K562 (cell line): ENCODE data around the gene UBAP1L. TPM values are rescaled to one million over a fixed set of nuclear protein-coding genes. Genes with fewer than 3 reads are reported as not detected.

ENCODE experiments used
- ATAC-seq: fragments of 200-7000 bp; cut with Tn5 transposase; 3 replicates; pipeline ENCODE4 v1.9.1; 2020; ENCODE audit warnings: moderate library complexity
- BruUV-seq: library from RNA; stranded (reverse); fragments of 400-500 nt; replicated peaks from 2 replicates; lab custom pipeline; 2021; lab: Mats Ljungman, UMichigan
- CTCF ChIA-PET: fragments of 300-600 bp; formaldehyde crosslinking; extraction: SDS; loops from one replicate; lab custom pipeline; 2021; ENCODE audit warnings: low intra/inter-chr PET ratio; lab: Yijun Ruan, JAX
- POLR2A ChIA-PET: fragments of 300-600, 350-650 bp; sonication (Branson Sonifier 250); formaldehyde crosslinking; extraction: SDS; loops from one replicate; lab custom pipeline; 2021; ENCODE audit warnings: antibody characterized with exemption, inconsistent platforms; lab: Yijun Ruan, JAX
- DNase-seq, 4 experiments: peaks; one replicate each; pipeline versions ENCODE4 v3.0.0 to v3.0.0-alpha.2; 2011 to 2018; ENCODE audit warnings: low spot score in 3 of 4, mixed read lengths in 3 of 4; ENCODE audit errors: extremely low read depth in 1 of 4
- FAIRE-seq: peaks from 2 replicates; lab custom pipeline; 2011; peaks lifted over from hg19 to GRCh38; lab: Jason Lieb, UNC
- H2AFZ ChIP-seq: 2 replicates; pipeline ENCODE4 v1.6.0; 2011; ENCODE audit warnings: low read depth, low read length, control low read depth, inconsistent platforms
- H3K27ac ChIP-seq: fragments of 200-600 bp; 3 replicates; pipeline ENCODE4 v1.8.0; 2011; ENCODE audit warnings: low read depth, mild to moderate bottlenecking, control low read depth, inconsistent platforms, low read length, moderate library complexity, mixed read lengths; ENCODE audit errors: extremely low read depth
- H3K27me3 ChIP-seq, 2 experiments: fragments of 300-600 bp in 1 of 2; 2 replicates in 1 of 2; 3 replicates in 1 of 2; pipeline versions ENCODE4 v1.6.0 to v1.8.0; 2011; ENCODE audit warnings: inconsistent platforms in 2 of 2, low read length in 2 of 2, mild to moderate bottlenecking in 1 of 2, mixed read lengths in 1 of 2, moderate library complexity in 1 of 2; ENCODE audit not compliant: control insufficient read depth in 2 of 2, insufficient read depth in 2 of 2
- H3K36me3 ChIP-seq: fragments of 300-600 bp; 3 replicates; pipeline ENCODE4 v1.8.0; 2011; ENCODE audit warnings: mild to moderate bottlenecking, low read length, inconsistent platforms; ENCODE audit not compliant: control insufficient read depth, insufficient read depth
- H3K4me1 ChIP-seq, 2 experiments: fragments of 200-600 bp in 1 of 2; replicated peaks in 1 of 2; 2 replicates in 1 of 2; 3 replicates in 1 of 2; pipeline versions ENCODE4 v1.5.1 to v1.8.0; 2011; ENCODE audit warnings: inconsistent platforms in 2 of 2, low read length in 2 of 2, mild to moderate bottlenecking in 1 of 2, mixed read lengths in 1 of 2, moderate library complexity in 1 of 2; ENCODE audit not compliant: control insufficient read depth in 2 of 2, insufficient read depth in 2 of 2
- H3K4me2 ChIP-seq: 2 replicates; pipeline ENCODE4 v1.6.1; 2011; ENCODE audit warnings: low read length, control low read depth, inconsistent platforms, mixed read lengths; ENCODE audit not compliant: insufficient read depth
- H3K4me3 ChIP-seq: fragments of 200-600 bp; sonication (generic), shearing (Covaris generic); 2 replicates; pipeline ENCODE4 v1.5.1; 2016; ENCODE audit warnings: control low read depth, inconsistent platforms
- H3K79me2 ChIP-seq: fragments of 200-600 bp; 3 replicates; pipeline ENCODE4 v1.8.0; 2011; ENCODE audit warnings: low read length, inconsistent platforms; ENCODE audit not compliant: control insufficient read depth, insufficient read depth
- H3K9ac ChIP-seq, 2 experiments: 2 replicates each; pipeline versions ENCODE4 v1.6.0 to v1.6.1; 2011; ENCODE audit warnings: low read depth in 2 of 2, low read length in 2 of 2, control low read depth in 1 of 2, inconsistent platforms in 1 of 2, mild to moderate bottlenecking in 1 of 2, mixed read lengths in 1 of 2; ENCODE audit not compliant: insufficient read depth in 1 of 2
- H3K9me1 ChIP-seq: one replicate; pipeline ENCODE4 v1.6.0; 2011; ENCODE audit warnings: inconsistent platforms, mild to moderate bottlenecking, low read length, moderate library complexity; ENCODE audit not compliant: control insufficient read depth, insufficient read depth
- H3K9me3 ChIP-seq: replicated peaks from 2 replicates; pipeline ENCODE4 v1.5.1; 2011; ENCODE audit warnings: low read depth, low read length, inconsistent platforms; ENCODE audit not compliant: control insufficient read depth, insufficient read depth
- H4K20me1 ChIP-seq: replicated peaks from 2 replicates; pipeline ENCODE4 v1.6.1; 2011; ENCODE audit warnings: low read length, inconsistent platforms, mixed read lengths; ENCODE audit not compliant: control insufficient read depth, insufficient read depth
- PHF8 ChIP-seq: fragments of 200-600 bp; sonication (generic); IDR thresholded peaks from 2 replicates; pipeline ENCODE4 v1.6.1; 2012; ENCODE audit warnings: mixed run types, mild to moderate bottlenecking, inconsistent platforms, low read length, moderate library complexity, borderline replicate concordance
- PURB ChIP-seq: sonication (generic); formaldehyde crosslinking; IDR thresholded peaks from 2 replicates; pipeline ENCODE4 v1.9.0; 2021; ENCODE audit warnings: low read depth, mild to moderate bottlenecking, missing genetic modification reagents
- SAP30 ChIP-seq: fragments of 200-600 bp; sonication (generic); IDR thresholded peaks from 2 replicates; pipeline ENCODE4 v1.6.1; 2012; ENCODE audit warnings: borderline replicate concordance, low read depth, mild to moderate bottlenecking, moderate library complexity, low read length, control low read depth, inconsistent platforms; ENCODE audit not compliant: insufficient read depth, poor library complexity, severe bottlenecking
- SIN3A ChIP-seq, 2 experiments: fragments of 150-350 bp in 1 of 2; IDR thresholded peaks; 2 replicates each; pipeline ENCODE4 v1.6.1; 2011 to 2016; ENCODE audit warnings: borderline replicate concordance in 2 of 2, low read depth in 2 of 2, low read length in 2 of 2, mild to moderate bottlenecking in 2 of 2, moderate library complexity in 2 of 2; ENCODE audit not compliant: control insufficient read depth in 1 of 2
- WGBS: fragments of 100-300 bp; shearing (Covaris generic); methylation state at CpG from one replicate; pipeline ENCODE4 v1.1.6; 2016; ENCODE audit warnings: low coverage, mixed read lengths; ENCODE audit not compliant: insufficient coverage; ENCODE audit errors: missing lambda C conversion rate; 5-methylcytosine and 5-hydroxymethylcytosine counted together
- in situ Hi-C: fragments of 300-500 bp; cut with MboI; formaldehyde crosslinking; loops from 4 replicates; pipeline ENCODE4 v1.15.0; 2018; ENCODE audit warnings: inconsistent platforms, mixed read lengths
- intact Hi-C: fragments of 100-400 bp; cut with micrococcal nuclease; formaldehyde crosslinking; loops from 2 replicates; pipeline ENCODE4 v1.14.2; 2022
- polyA plus RNA-seq, 8 experiments: library from polyadenylated mRNA; depleted of rRNA in 4 of 8; stranded (reverse) in 5 of 8; unstranded in 3 of 8; fragments of >200 nt; fragmentation: Nextera tagmentation in 2 of 8; fragmentation: Illumina TruSeq in 1 of 8; extraction: Ambion mirVana in 2 of 8; extraction: Trizol in 1 of 8; gene quantifications; 2 replicates each; pipeline versions ENCODE4 v1.2.1 to v1.2.3, GENCODE V29; 2011 to 2014; ENCODE audit warnings: inconsistent platforms in 1 of 8, missing spikeins in 1 of 8
- total RNA-seq, 7 experiments: library from RNA; depleted of rRNA in 6 of 7; stranded (reverse); fragments of >200 nt in 6 of 7; fragmentation: Illumina TruSeq in 2 of 7; extraction: Trizol in 2 of 7; gene quantifications; 2 replicates each; pipeline versions ENCODE4 v1.2.1 to v1.2.3, GENCODE V29; 2011 to 2021; ENCODE audit warnings: low replicate concordance in 1 of 7
- TF ChIP-seq, protein P1 (sequence below): IDR thresholded peaks from 2 replicates; pipeline ENCODE4 v1.6.1; 2016; ENCODE audit warnings: missing genetic modification characterization, missing compliant biosample characterization

UBAP1L gene
- total and polyA plus RNA-seq, 9 of the 15 experiments (the other 6 are each of a cell fraction or from before 2014, with no cell fraction given) = 0.16 to 0.71 (median 0.41) TPM; not detected in 2

DNA sequence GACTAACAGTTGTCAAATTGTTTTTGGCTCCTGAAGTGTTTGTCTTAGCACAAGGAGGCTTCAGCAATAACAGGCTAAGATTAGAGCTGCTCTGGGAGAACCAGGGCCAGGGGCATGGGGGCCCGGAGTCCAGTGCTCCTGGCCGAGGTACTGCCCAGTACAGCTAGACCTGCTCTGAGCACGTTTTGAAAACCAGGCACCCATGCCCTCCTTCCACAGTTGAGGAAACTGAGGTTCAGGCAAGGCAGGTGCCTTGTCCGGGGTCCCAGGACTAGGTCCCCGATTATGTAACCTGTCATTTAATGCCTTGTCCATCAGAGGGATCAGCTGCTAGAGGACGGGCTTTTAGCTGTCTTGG is 19.3 kb downstream of the UBAP1L start:
- H3K9ac ChIP-seq = no peak overlapping the region
- no peak overlapping the region for H3K27ac ChIP-seq
- peaks cover 15% of the 10 kb centered on the region; the same call in 2 of the 3 replicates for H3K36me3 ChIP-seq
- TF ChIP-seq PURB (no peak), SAP30 (no peak), PHF8 (no peak), SIN3A (IDR thresholded peaks at IDR 0.05; ENCODE audit: borderline replicate concordance in 2 of 2, control insufficient read depth in 1 of 2, low read depth in 2 of 2, low read length in 2 of 2) (no peak)
- TF ChIP-seq, protein P1, sequence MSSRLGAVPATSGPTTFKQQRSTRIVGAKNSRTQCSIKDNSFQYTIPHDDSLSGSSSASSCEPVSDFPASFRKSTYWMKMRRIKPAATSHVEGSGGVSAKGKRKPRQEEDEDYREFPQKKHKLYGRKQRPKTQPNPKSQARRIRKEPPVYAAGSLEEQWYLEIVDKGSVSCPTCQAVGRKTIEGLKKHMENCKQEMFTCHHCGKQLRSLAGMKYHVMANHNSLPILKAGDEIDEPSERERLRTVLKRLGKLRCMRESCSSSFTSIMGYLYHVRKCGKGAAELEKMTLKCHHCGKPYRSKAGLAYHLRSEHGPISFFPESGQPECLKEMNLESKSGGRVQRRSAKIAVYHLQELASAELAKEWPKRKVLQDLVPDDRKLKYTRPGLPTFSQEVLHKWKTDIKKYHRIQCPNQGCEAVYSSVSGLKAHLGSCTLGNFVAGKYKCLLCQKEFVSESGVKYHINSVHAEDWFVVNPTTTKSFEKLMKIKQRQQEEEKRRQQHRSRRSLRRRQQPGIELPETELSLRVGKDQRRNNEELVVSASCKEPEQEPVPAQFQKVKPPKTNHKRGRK (tag) = no peak
- in situ Hi-C loops (no loop called here), intact Hi-C loops (no loop called here)
- no TSS peak for BruUV-seq
- ChIA-PET CTCF (no interaction called here), POLR2A (interaction anchor here (1.2 to 1.4 kb wide), 2 partner anchors 9 to 209 kb away, joined by 3 to 4 read pairs; partner anchors contain the start of gene RNU5B-1)
- no peak overlapping the region for H3K4me3 ChIP-seq
- ATAC-seq (no peak), DNase-seq (no peak), FAIRE-seq (no peak)
- no peaks in the 10 kb centered on the region; a peak in 1 of 5 replicates for H3K27me3 ChIP-seq
- no peak overlapping the region for H2AFZ ChIP-seq
- H3K9me3 ChIP-seq = no peaks in the 10 kb centered on the region
- peaks cover 0 to 5% of the 10 kb centered on the region in 2 experiments; a peak in 1 of 5 replicates for H3K4me1 ChIP-seq
- H3K79me2 ChIP-seq = no peaks in the 10 kb centered on the region
- H3K4me2 ChIP-seq = no peak overlapping the region
- H4K20me1 ChIP-seq = no peaks in the 10 kb centered on the region
- no peaks in the 10 kb centered on the region for H3K9me1 ChIP-seq
- WGBS = 12% methylated on average over 6 of the region's 6 CpGs
